Head of caudate nucleus (tissue), 42 donors: Measurements from ENCODE around the gene KIFAP3.

ENCODE experiments used
- DNase-seq, 42 donors: peaks; one replicate each; pipeline versions ENCODE4 v3.0.0 to v3.0.0-alpha.2; 2020 to 2021; ENCODE audit warnings: mixed read lengths in 7 of 42
- intact Hi-C: fragments of 100-400 bp; cut with DNase I; formaldehyde crosslinking; loops from one replicate; pipeline ENCODE4 v1.15.0; 2022

The KIFAP3 gene

DNA sequence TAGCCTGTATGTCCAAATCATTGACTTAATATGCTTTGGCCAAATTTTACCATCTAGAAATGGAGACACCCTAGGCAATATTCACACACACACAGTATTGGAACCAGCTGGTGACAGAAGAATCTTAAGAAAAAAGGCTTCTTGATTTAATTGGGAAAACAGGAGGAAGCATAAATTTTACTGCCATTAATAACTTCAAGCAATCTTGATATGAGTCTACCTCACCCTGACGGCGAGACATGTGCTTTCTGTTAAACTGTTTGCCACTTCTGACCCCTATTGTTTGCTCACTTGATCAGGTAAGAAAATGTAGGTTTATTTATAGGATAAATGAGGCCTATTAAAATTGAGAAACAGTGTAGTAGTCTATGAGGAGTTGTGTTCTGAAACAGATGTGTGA is 73.2 kb downstream of the KIFAP3 start:
- intact Hi-C loops, result no loop called here
- DNase-seq, result no peak

DNA sequence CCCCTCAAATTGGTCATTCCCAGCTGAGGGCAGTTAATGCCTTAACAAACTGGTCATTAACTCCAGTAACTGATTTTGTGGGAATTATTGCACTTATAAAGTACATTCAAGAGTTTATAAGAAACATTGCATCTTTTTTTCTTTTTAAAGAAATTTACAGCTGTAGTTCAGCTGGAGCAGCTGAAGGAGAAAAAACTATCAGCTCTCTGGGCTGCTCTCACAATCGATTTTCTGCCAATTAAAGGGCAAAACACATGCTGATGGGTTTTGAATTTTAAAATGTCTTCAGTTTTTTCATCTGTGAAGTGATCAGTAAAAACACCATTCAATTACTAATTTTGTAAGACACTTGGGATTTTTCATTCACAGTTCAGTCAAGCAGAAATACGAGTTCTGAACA is 74.7 kb downstream of the KIFAP3 start:
- intact Hi-C loops, result no loop called here
- DNase-seq, result no peak

DNA sequence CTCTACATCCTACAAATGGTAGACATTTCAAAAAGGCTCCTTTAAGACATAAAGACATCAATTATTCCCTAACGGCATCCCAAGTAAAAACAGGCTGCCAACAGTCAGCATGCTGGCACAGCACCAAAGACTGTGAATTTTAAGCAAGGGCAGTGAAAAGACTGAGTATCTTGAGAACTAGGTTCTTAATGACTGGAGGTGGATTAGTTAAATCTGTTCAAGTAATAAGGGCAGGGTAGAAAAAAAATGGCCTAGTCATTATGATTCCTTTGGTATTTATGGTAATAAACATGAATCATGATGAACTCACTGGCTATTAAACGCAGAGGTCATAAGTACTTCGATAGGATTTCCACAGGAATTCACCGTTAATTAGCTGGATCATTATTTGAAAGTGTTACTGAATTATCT is 75.2 kb downstream of the KIFAP3 start:
- peak in 15 of 42 donors; percentile 3 to 55 (median 17) for DNase-seq
- intact Hi-C loops, result no loop called here

DNA sequence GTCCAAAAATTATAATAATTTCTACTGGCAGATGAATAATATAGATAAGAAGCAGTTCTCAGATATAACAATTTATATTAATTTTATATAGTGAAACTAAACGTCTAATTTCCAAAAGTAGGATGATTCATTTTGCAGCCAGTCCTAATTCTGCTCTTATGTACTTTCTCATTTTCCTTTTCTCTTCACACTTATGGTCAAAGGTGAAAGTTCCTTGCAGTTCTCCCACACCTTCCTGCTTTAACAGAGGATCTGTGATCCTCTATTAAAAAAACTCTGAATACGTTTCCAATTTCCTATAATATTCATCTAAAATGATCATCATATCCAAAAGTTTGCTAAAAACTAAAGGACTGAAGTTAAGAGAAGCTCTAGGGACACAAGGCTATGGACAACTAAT is 78.5 kb downstream of the KIFAP3 start:
- intact Hi-C loops, result no loop called here
- no peak for DNase-seq

DNA sequence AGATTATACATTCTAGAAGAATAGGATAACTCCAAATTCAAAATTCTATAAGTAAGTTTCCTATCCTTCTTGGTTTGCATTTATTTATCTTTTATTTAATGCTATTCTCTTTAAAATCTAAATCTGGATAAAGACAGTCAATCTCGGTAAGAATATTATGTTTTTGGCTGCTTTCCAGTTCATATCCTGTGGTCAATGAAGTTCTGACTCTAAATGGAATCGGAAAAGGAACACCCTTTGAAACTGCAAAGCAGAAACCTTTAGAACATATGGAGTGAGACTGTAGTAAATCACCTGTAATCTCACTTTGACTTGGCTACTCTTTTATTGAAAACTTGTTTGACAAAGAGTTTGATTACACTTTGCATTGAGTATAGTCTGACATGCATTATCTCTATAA is 85.2 kb downstream of the KIFAP3 start:
- no peak for DNase-seq
- intact Hi-C loops, result no loop called here

DNA sequence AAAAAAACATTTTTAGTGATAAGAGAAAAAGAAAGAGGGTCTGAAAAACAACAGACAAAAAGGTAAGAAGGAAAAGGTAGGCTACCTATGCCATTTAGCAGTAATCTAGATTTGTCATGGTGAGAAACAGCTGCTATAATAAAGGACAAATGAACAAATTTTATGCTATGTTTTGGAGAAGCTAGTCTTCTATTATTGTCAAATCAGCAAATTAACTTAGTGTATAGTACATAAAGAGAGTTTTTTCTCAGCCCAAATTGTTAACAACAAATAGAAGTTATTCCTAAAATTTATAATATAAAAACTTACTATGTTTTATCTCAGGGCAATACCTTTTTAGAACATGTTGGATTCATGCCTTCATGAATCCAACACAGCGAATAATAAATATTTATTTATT is 88.7 kb downstream of the KIFAP3 start:
- DNase-seq, result no peak
- intact Hi-C loops, result no loop called here

DNA sequence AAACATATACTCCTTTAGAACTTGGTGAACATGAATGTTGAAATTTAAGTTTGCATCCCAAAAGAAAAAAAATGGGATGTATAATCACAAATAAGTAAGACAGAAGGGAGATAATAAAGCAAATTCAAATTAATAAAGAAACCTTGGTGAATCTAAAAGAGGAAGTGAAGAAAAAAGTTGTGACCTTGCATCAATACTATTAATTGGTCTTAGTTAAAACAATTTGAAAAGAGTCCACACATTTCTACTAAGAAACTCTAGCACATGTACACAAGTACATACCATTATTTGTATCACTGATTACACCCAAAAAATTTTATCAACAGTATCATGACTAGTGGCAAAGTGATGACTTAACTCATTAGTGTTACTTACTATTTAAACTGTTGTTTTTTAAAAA is 100.4 kb downstream of the KIFAP3 start:
- DNase-seq, result no peak
- intact Hi-C loops, result no loop called here

DNA sequence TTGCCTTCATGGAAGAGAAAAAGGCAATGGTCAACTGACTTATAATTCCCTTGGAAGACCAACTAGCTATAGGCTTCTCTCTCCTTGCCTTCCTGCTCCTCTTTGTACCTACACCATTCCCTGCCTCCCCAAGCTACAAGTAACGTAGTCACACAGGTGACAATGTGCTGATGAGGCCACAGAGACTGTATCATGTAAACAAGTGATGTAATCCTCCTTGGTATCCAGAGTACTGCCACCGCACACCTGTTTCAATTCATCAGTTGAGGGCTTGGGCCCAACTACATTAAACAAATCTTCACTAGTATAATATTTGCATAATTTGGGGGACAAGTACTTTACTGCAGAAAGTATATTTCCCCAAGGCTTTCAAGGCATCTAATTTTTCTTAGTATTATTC is 104.4 kb downstream of the KIFAP3 start:
- no peak for DNase-seq
- intact Hi-C loops, result no loop called here

DNA sequence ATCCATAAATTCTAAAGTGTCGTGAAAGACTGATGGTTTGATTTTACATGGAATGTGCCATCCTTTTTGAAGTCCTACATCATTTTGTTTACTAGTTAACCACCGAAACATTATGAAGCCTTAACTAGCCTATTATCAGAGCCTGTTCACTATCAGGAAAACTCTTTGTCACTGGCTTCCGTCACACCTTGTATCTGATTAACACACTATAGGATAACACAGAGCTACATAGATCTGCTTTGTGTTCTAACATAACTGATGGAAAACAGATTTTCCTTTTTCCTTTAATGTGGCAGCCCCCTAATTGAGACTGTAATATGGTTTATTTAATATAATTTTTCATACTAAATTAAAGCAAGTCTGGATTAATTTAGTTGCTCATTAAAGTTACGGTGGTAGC is 106.3 kb downstream of the KIFAP3 start:
- intact Hi-C loops, result no loop called here
- DNase-seq, result no peak

DNA sequence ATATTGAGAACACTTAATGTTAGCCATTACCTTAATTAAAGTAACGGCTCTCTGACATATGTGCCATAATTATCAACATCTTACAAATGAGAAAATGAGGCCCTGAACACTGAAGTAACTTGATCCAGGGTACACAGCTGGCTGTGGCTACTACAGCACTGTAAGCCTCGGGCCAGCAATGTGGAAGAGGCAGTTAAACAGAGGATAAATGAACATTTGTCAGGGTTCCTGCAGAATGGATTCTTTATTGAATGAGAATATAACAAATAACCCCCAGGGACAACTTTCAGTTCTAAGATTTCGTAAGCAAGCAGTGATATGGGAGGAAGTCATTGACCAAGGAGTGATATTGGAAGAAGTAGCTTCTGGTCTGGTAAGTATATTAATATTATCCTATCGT is 110.3 kb downstream of the KIFAP3 start:
- intact Hi-C loops, result no loop called here
- no peak for DNase-seq

DNA sequence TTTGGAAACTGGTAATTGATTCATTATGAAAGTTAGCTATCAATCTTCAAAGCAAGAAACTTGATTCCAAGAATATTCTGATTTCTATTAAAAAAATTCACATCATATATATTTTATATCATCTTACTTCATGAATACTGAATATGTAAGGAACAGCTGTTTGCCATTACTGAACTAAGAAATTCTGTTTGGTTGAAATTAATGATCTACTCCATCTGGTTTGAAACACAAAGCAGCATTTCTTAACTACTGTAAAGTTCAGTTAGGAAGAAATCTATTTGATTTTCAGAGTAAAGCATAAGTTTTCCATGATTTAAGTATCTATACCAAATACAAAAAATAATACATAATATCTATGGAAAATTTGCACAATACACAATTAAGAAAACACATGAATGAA is 114.8 kb downstream of the KIFAP3 start:
- DNase-seq, result no peak
- intact Hi-C loops, result no loop called here

DNA sequence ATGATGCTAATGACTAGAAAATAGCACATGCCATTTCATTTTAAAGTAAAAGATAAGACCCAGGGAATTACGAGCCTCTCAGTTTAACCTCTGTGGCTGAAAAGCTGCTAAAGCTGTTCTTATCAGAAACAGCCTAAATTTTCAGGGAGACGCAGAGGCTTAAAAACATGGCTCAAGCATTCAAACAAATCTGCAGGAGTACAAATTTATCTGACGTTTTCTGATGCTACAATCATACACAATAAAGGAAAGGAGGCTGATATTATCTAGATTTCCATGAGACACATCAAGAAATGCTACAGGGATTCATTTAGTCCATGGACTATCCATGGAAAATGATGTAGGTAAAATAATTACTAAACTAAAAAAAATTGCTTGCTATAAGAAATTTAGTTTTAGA is 115.5 kb downstream of the KIFAP3 start:
- DNase-seq, result no peak
- intact Hi-C loops, result no loop called here

DNA sequence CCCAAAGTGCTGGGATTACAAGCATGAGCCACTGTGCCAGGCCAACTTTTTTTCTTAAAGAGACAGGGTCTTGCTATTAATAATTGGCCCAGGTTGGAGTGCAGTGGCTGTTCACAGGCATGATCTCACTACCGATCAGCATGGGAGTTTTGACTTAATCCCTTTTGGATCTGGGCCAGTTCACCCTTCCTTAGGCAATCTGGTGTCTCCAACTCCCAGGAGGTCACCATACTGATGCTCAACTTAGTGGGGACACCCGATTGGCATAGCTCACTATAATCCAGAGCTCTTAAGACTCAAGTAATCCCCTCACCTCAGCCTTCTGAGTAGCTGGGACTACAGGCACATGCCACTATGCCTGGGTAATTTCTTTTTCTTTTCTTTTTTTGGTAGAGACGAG is 116.6 kb downstream of the KIFAP3 start:
- intact Hi-C loops, result no loop called here
- DNase-seq, result no peak

DNA sequence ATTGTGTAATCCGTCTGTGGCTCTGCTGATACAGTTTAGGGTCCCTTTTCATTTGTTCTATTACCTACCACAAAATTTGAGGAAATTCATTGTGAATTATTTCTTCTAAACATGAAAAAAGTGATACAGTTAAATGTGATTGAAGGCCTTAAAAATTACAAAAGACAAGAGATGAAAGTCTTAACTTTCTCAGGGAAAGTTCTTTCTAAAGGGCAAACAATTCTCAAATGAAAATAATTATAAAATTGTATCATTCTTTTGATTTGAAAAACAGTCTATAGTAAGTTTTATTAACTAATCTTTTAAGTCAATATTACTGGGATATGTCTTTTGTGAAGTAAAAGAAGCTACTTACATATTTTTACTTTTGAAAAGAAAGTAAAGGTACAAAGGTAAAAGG is 123.4 kb downstream of the KIFAP3 start:
- no peak for DNase-seq
- intact Hi-C loops, result no loop called here

DNA sequence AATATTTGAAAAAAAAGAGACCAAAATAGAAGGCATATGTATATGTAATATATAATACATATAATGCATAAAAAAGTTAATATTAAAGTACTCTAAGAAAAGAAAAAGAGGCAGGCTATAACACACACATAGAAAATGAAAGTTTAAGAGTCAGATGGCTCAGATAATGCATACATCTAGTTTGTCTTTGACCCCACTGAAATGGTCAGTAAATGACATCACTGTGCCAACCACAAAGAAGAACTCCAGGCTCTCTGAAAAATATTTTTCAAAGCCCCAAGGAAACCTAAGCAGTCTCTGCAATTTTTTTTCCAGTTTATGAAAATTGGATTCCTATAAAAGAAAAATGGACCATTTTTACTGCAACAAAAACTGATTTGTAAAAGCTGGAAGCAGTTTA is 125.4 kb downstream of the KIFAP3 start:
- no peak for DNase-seq
- intact Hi-C loops, result no loop called here

DNA sequence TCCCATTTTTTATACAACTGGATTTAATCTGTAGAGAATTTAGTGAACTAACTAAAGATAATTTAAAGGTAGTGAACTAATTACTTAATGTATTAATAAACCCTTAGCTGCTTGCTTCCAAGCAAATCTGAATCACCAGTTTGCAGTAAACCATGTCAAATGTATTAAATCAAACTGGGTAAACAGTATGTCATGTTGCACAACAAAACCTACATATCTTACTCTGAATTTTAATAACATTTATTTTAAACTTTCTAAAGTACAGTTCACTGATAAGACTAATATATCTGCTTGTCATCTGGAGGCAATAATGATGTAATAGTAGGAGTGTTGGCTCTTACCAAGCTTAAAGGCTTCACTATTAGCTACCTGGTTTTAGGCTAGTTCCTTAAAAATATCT is 128.3 kb downstream of the KIFAP3 start:
- intact Hi-C loops, result no loop called here
- no peak for DNase-seq

DNA sequence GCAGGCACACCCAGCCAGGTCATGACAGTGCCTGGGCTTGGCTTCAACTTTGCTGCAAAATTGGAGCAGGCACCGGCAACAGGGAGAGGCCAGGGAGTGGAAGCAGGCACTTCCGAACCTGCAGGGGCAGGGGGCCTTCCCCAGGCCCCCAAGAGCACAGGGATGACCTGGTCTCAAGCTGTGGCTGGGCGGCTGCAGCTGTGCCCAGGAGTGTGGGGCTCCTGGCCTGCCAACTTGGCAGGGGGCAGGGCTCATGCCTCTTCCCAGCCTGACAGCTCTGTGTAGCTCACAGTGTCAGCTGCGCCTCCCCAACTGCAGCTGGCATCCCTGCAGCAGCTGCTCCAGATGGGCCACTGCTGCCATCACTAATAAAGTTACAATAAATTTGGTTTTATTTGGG is 129.3 kb downstream of the KIFAP3 start:
- DNase-seq, result peak in 23 of 42 donors; percentile 1 to 59 (median 29)
- intact Hi-C loops, result no loop called here

DNA sequence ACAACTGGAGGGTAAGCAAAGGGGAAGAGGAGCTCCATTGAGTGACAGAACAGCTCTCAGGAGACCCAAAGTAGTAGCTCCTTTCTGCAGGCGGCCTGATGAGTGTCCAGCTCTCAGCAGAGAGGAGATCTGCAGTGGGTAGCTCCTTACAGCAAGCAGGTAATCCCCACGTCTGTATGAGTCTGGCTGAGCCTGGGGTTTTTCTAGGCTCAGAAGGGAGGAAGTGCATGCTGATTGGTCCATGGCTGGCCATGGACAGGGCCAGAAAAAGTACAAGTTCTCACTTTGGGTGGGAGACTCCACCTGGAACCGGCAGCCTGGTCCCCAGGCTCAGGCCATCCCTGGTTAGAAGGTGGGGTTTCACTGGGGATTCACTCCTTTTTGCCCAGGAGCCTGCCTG is 129.9 kb downstream of the KIFAP3 start:
- intact Hi-C loops, result no loop called here
- no peak for DNase-seq

DNA sequence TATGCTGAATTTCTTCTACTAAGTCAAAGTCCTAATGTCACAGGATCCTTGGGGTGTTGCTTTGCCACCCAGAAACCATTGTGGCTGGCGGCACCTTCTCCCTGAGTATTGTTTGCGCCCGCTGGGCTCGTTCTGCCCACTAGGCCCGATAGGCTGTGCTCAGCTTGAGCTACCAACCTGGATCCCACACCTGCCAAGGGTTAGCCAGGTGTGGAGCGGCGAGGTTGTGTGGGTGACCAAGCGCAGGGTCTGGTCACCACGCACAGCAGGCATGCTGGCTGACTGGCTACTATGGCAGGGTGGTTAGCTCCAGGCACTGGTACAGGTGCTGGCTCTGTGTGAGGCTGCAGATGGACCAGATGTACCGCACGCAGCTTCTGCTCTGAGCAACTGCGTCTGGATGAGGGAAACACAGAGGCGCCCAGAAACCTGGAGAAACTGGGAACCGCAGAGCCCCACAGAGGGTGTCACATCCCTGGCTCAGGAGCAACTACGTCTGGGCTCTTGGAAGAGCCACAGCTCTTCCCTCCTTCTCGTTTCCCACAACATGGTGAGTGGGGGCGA is 130.4 kb downstream of the KIFAP3 start:
- intact Hi-C loops, result no loop called here

DNA sequence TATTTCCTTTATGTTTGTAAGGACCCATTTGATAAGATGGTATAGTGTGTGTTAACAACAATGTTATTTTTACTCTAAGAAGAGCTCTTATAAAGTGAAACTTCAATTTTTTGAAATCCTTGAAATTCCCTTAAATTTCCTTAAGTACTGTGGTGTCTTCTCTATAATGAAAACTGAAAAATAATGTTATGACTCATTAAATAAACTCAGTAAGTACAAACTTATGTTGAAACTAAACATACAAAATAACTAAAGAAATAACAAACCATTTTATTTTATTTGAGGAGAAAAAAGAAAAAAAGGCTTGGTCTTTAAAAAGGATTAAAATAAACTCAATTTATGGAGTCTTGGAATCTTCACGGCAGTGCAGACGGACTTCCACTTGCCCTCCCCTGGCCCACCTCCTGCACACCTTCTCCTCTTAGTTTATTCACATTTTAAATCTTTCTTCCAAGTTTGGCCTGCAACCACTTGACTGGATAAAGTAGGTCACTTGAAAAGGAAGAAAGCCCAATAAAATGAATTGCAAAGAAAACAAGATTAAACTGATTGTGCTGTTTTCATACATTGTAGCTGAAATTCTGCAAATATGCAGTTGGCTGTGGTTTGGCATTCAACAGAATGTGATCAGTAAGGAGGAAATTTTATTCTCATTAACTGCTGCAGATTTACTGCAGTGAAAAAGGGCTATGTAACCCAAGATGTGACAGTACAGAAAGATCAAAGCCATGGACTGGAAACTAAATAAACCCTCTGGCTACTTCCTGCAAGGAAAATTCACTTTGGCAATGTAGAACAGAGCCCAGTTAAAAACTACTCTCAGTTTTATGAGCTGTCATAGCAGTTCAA is 132.3 kb downstream of the KIFAP3 start:
- intact Hi-C loops, result no loop called here
- DNase-seq, result no peak

More for the DNA sequence above, 130.4 kb downstream of the KIFAP3 start:
- DNase-seq, result peak in 1 of 42 donors; percentile 8
